ENCODE measurements around the gene LHPP.

DNA sequence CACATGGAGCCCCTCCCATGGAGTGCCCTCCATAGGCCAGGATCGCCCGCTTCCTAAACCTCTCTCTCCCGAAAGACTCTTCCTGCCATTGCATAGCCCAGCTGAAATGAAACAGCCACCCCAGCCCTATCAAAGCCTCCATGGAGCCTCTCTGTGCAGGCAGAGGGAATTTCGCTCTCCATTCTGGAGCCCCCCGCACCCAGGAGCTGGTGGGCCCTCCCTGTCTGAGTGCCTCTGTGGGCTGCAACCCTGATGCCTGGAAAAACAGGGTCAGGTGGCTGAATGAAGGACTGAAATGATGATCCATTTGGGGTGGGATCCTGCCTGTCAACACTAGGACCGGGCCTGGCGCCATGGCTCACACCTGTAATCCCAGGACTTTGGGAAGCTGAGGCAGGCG, 176.1 kb downstream of the LHPP start:
- TF ChIP-seq CTCF (conservative IDR thresholded peaks at IDR 0.05; ENCODE audit: low read depth, low read length) = no peak
- no peak for TF ChIP-seq EZH2 (IDR thresholded peaks at IDR 0.05; ENCODE audit: low read length, unreplicated experiment)
- TF ChIP-seq EZH2phosphoT487 (IDR thresholded peaks at IDR 0.05; ENCODE audit: borderline replicate concordance, low read length) = no peak
